ENCODE results near the gene CCP110. TPM values are rescaled to one million over a fixed set of nuclear protein-coding genes. Genes with fewer than 3 reads are reported as not detected.
A peak's percentile ranks its signal among the peaks of the same experiment; 100 is the strongest.

The CCP110 gene
- total and polyA plus RNA-seq, 2 of the 13 experiments (the other 11 are each of a cell fraction or from before 2014, with no cell fraction given) = 10.0 to 11.1 TPM

DNA sequence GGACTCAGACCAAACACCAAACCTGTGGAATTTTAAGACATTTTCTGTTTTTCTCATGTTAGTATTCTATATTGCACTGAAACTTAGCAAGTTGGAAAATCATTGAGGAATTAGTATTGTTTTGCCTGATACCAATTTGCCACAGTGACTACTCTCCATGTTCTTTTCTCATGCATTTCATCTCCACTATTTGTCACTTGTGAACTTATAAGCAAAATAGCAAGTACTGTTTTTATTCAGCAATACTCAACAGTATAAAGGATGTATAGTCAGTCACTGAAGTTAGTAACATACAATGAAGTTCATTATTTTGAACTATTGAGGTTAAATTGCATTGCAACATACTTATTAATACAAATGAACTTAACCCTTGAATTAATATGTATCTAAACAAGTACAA is 25.9 kb downstream of the CCP110 start:
- Histone ChIP-seq H2AFZ (ENCODE audit: low read length) (no peak overlapping the region), H3K4me2 (ENCODE audit: low read depth, low read length) (no peak overlapping the region), H3K79me2 (ENCODE audit: insufficient read depth, low read length) (no peaks in the 10 kb centered on the region), H3K27me3 (ENCODE audit: control insufficient read depth in 1 of 2, insufficient read depth in 2 of 2, low read length in 2 of 2) (no peaks in the 10 kb centered on the region), H3K9ac (ENCODE audit: insufficient read depth, low read depth, low read length) (no peak overlapping the region), H3K27ac (ENCODE audit: extremely low read length, insufficient read depth, low read length) (no peak overlapping the region), H4K20me1 (ENCODE audit: insufficient read depth, low read length) (no peaks in the 10 kb centered on the region), H3K4me1 (ENCODE audit: insufficient read depth, low read length) (peaks cover 9% of the 10 kb centered on the region), H3K36me3 (replicated peaks in 1 of 2; ENCODE audit: control insufficient read depth in 1 of 2, insufficient read depth in 2 of 2, low read length in 2 of 2) (peaks cover 4 to 15% of the 10 kb centered on the region in 2 experiments; a peak in 4 of 5 replicates), H3K9me3 (ENCODE audit: low read length) (no peaks in the 10 kb centered on the region), H3K4me3 (replicated peaks in 1 of 3; ENCODE audit: insufficient read depth in 1 of 3, low read depth in 2 of 3, low read length in 3 of 3) (no peak overlapping the region)
- CTCF ChIA-PET (ENCODE audit: low intra/inter-chr PET ratio, low total read pairs) = no interaction called here
- no peak for DNase-seq (ENCODE audit: low spot score)
- no TSS peak for BruUV-seq (replicated peaks)
- intact Hi-C loops (cut with micrococcal nuclease; ENCODE audit: unreplicated experiment) = no loop called here
- no peak for FAIRE-seq
- POLR2A ChIA-PET = no interaction called here
- TF ChIP-seq GABPB1 (CRISPR knock-in tag; IDR thresholded peaks at IDR 0.05) (no peak), CEBPB (IDR thresholded peaks at IDR 0.05; ENCODE audit: borderline replicate concordance, low read depth, low read length) (0 out of 2 replicates have a peak, but pooled peaks have one; percentile 28), CHD2 (IDR thresholded peaks at IDR 0.05; ENCODE audit: low read depth, low read length) (no peak), ARNT2 (CRISPR knock-in tag; IDR thresholded peaks at IDR 0.05; ENCODE audit: low read depth) (no peak), ZSCAN30 (CRISPR knock-in tag; IDR thresholded peaks at IDR 0.05) (no peak), SOX5 (CRISPR knock-in tag; IDR thresholded peaks at IDR 0.05; ENCODE audit: borderline replicate concordance) (no peak)
- TF ChIP-seq, protein P1, sequence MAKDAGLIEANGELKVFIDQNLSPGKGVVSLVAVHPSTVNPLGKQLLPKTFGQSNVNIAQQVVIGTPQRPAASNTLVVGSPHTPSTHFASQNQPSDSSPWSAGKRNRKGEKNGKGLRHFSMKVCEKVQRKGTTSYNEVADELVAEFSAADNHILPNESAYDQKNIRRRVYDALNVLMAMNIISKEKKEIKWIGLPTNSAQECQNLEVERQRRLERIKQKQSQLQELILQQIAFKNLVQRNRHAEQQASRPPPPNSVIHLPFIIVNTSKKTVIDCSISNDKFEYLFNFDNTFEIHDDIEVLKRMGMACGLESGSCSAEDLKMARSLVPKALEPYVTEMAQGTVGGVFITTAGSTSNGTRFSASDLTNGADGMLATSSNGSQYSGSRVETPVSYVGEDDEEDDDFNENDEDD (CRISPR knock-in tag; IDR thresholded peaks at IDR 0.05; ENCODE audit: borderline replicate concordance) = no peak
- ATAC-seq = no peak
- in situ Hi-C loops (cut with HindIII; ENCODE audit: extremely low pct_ligation_motif_present, low pct_unique_long_range_greater_than_20kb) = no loop called here
